GM19372 (cell line): Measurements from ENCODE around the gene CD1E.
"Not testable (repeated sequence)": the region's sequence is repeated elsewhere in the genome, so short reads cannot be mapped to it uniquely, and the experiment has no call there.

Experiments
- ATAC-seq: cut with Tn5 transposase; IDR thresholded peaks from one replicate; pipeline ENCODE4 v1.9.1; 2021; ENCODE audit warnings: mild to moderate bottlenecking, low read depth, moderate library complexity; ENCODE audit not compliant: unreplicated experiment

Gene CD1E

GRCh38 chr1:158353303-158354075 lies at the start of gene CD1E:
TSS of gene CD1E (plus strand) at chr1:158353894. CDS start at chr1:158353989, 95 bp downstream.
- peak; percentile 57 for ATAC-seq

GRCh38 chr1:158310623-158311022 lies 43.1 kb upstream of the CD1E start:
- ATAC-seq = no peak

GRCh38 chr1:158311066-158311465 lies 42.6 kb upstream of the CD1E start:
- no peak for ATAC-seq

GRCh38 chr1:158323866-158324265 lies 29.8 kb upstream of the CD1E start:
- no peak for ATAC-seq

- no peak for ATAC-seq
Observed at GRCh38 chr1:158324395-158324794, 29.3 kb upstream of the CD1E start.

GRCh38 chr1:158327481-158327880 lies 26.2 kb upstream of the CD1E start:
- ATAC-seq = no peak

GRCh38 chr1:158328426-158328825 lies 25.3 kb upstream of the CD1E start:
- no peak for ATAC-seq

GRCh38 chr1:158329300-158329699 lies 24.4 kb upstream of the CD1E start:
- no peak for ATAC-seq

GRCh38 chr1:158329733-158330132 lies 24.0 kb upstream of the CD1E start:
- no peak for ATAC-seq

GRCh38 chr1:158330391-158331105 lies 23.1 kb upstream of the CD1E start:
- ATAC-seq = no peak

GRCh38 chr1:158331106-158331425 lies 22.6 kb upstream of the CD1E start:
- no peak for ATAC-seq

- no peak for ATAC-seq
Observed at GRCh38 chr1:158331481-158332150, 22.1 kb upstream of the CD1E start, which contains the start of gene CD1B. TSS of gene CD1B (minus strand) at chr1:158331531. CDS start at chr1:158331423, 108 bp downstream.

- ATAC-seq = no peak
Observed at GRCh38 chr1:158333405-158334155, 20.1 kb upstream of the CD1E start.

GRCh38 chr1:158334526-158335212 lies 19.0 kb upstream of the CD1E start:
- ATAC-seq = no peak

- no peak for ATAC-seq
Observed at GRCh38 chr1:158335213-158335532, 18.5 kb upstream of the CD1E start.

GRCh38 chr1:158336413-158336812 lies 17.3 kb upstream of the CD1E start:
- ATAC-seq = not testable (repeated sequence)

- ATAC-seq = not testable (repeated sequence)
Observed at GRCh38 chr1:158348946-158349345, 4.7 kb upstream of the CD1E start.

- no peak for ATAC-seq
Observed at GRCh38 chr1:158354255-158354654, 561 bp downstream of the CD1E start.

- ATAC-seq = no peak
Observed at GRCh38 chr1:158355773-158356285, 2.1 kb downstream of the CD1E start.

- no peak for ATAC-seq
Observed at GRCh38 chr1:158356616-158357015, 2.9 kb downstream of the CD1E start.
